CD4-positive, alpha-beta T cell treated with Interleukin-17A for 4 hours (primary cell): ENCODE measurements around the gene SLC25A13.
"Not testable (repeated sequence)": the region's sequence is repeated elsewhere in the genome, so short reads cannot be mapped to it uniquely, and the experiment has no call there.

Experiments
- DNase-seq: peaks from one replicate; pipeline ENCODE4 v3.0.0-alpha.2; 2020; ENCODE audit warnings: mixed read lengths

SLC25A13 gene

GRCh38 chr7:96196676-96197075 lies 125.2 kb downstream of the SLC25A13 start:
- DNase-seq, result no peak

- no peak for DNase-seq
Measured at GRCh38 chr7:96189129-96189820, 132.6 kb downstream of the SLC25A13 start.

GRCh38 chr7:96188591-96188991 lies 133.3 kb downstream of the SLC25A13 start:
- DNase-seq, result no peak

- no peak for DNase-seq
Measured at GRCh38 chr7:96188174-96188581, 133.7 kb downstream of the SLC25A13 start.

GRCh38 chr7:96187735-96188134 lies 134.2 kb downstream of the SLC25A13 start:
- no peak for DNase-seq

GRCh38 chr7:96184783-96185182 lies 137.1 kb downstream of the SLC25A13 start:
- no peak for DNase-seq

GRCh38 chr7:96183163-96183670 lies 138.7 kb downstream of the SLC25A13 start:
- no peak for DNase-seq

- no peak for DNase-seq
Measured at GRCh38 chr7:96182424-96183158, 139.3 kb downstream of the SLC25A13 start.

GRCh38 chr7:96181174-96181573 lies 140.7 kb downstream of the SLC25A13 start:
- no peak for DNase-seq

GRCh38 chr7:96179837-96180236 lies 142.1 kb downstream of the SLC25A13 start:
- no peak for DNase-seq

- DNase-seq, result no peak
Measured at GRCh38 chr7:96179341-96179740, 142.6 kb downstream of the SLC25A13 start.

- no peak for DNase-seq
Measured at GRCh38 chr7:96178581-96178980, 143.3 kb downstream of the SLC25A13 start.

- DNase-seq, result no peak
Measured at GRCh38 chr7:96177353-96177752, 144.5 kb downstream of the SLC25A13 start.

- DNase-seq, result no peak
Measured at GRCh38 chr7:96174812-96175211, 147.1 kb downstream of the SLC25A13 start.

- DNase-seq, result no peak
Measured at GRCh38 chr7:96173781-96174180, 148.1 kb downstream of the SLC25A13 start.

- no peak for DNase-seq
Measured at GRCh38 chr7:96169439-96169838, 152.5 kb downstream of the SLC25A13 start.

- no peak for DNase-seq
Measured at GRCh38 chr7:96167424-96167823, 154.5 kb downstream of the SLC25A13 start.

GRCh38 chr7:96161897-96162296 lies 160.0 kb downstream of the SLC25A13 start:
- DNase-seq, result no peak

- DNase-seq, result no peak
Measured at GRCh38 chr7:96157856-96158255, 164.0 kb downstream of the SLC25A13 start.

- DNase-seq, result not testable (repeated sequence)
Measured at GRCh38 chr7:96154506-96154905, 167.4 kb downstream of the SLC25A13 start.

GRCh38 chr7:96152706-96153105 lies 169.2 kb downstream of the SLC25A13 start:
- DNase-seq, result no peak

GRCh38 chr7:96151889-96152288 lies 170.0 kb downstream of the SLC25A13 start:
- no peak for DNase-seq

- no peak for DNase-seq
Measured at GRCh38 chr7:96144260-96144526, 177.7 kb downstream of the SLC25A13 start.

- no peak for DNase-seq
Measured at GRCh38 chr7:96143495-96144259, 178.2 kb downstream of the SLC25A13 start.
